ENCODE data around the gene LRIG1.

LRIG1 gene

GRCh38 chr3:66377800-66378199 is 123.0 kb downstream of the LRIG1 start:
- no peak for ATAC-seq (ENCODE audit: low read depth)
- Mint-ChIP-seq H3K9me3 (no peaks in the 10 kb centered on the region), H3K27ac (peak overlapping the region; percentile 39)

GRCh38 chr3:66376568-66376967 is 124.3 kb downstream of the LRIG1 start:
- H3K4me3 Mint-ChIP-seq = no peak overlapping the region
- H3K27me3 Mint-ChIP-seq = no peaks in the 10 kb centered on the region
- H3K27ac Mint-ChIP-seq = peak overlapping the region; percentile 31
- DNase-seq (ENCODE audit: low spot score in 2 of 2) (no peak), ATAC-seq (ENCODE audit: low read depth) (no peak)
- H3K4me1 Mint-ChIP-seq = no peaks in the 10 kb centered on the region
- H3K9me3 Mint-ChIP-seq = no peaks in the 10 kb centered on the region
- H3K36me3 Mint-ChIP-seq = peaks cover 46% of the 10 kb centered on the region

More at GRCh38 chr3:66377800-66378199, 123.0 kb downstream of the LRIG1 start:
- no peaks in the 10 kb centered on the region for H3K27me3 Mint-ChIP-seq
- DNase-seq (ENCODE audit: low spot score in 2 of 2) = no peak
- H3K4me1 Mint-ChIP-seq = no peaks in the 10 kb centered on the region
- no peak overlapping the region for H3K4me3 Mint-ChIP-seq
- H3K36me3 Mint-ChIP-seq = peaks cover 50% of the 10 kb centered on the region

GRCh38 chr3:66372681-66373350 is 128.0 kb downstream of the LRIG1 start:
- Mint-ChIP-seq H3K36me3 (peaks cover 47% of the 10 kb centered on the region), H3K27me3 (no peaks in the 10 kb centered on the region), H3K4me1 (no peaks in the 10 kb centered on the region), H3K4me3 (no peak overlapping the region), H3K27ac (peak overlapping the region; percentile 24), H3K9me3 (no peaks in the 10 kb centered on the region)
- no peak for ATAC-seq (ENCODE audit: low read depth)
- no peak for DNase-seq (ENCODE audit: low spot score in 2 of 2)

- Mint-ChIP-seq H3K27ac (no peak overlapping the region), H3K4me3 (no peak overlapping the region), H3K27me3 (no peaks in the 10 kb centered on the region), H3K4me1 (no peaks in the 10 kb centered on the region), H3K9me3 (no peaks in the 10 kb centered on the region), H3K36me3 (peaks cover 41% of the 10 kb centered on the region)
- no peak for ATAC-seq (ENCODE audit: low read depth)
- DNase-seq (ENCODE audit: low spot score in 2 of 2) = no peak
These were observed 129.4 kb downstream of the LRIG1 start for GRCh38 chr3:66371432-66371831.

GRCh38 chr3:66370179-66370578 is 130.6 kb downstream of the LRIG1 start:
- Mint-ChIP-seq H3K27ac (peak overlapping the region; percentile 58), H3K27me3 (no peaks in the 10 kb centered on the region), H3K4me3 (no peak overlapping the region), H3K9me3 (no peaks in the 10 kb centered on the region), H3K36me3 (peaks cover 32% of the 10 kb centered on the region), H3K4me1 (no peaks in the 10 kb centered on the region)
- no peak for ATAC-seq (ENCODE audit: low read depth)
- DNase-seq (ENCODE audit: low spot score in 2 of 2) = no peak

GRCh38 chr3:66367979-66368378 is 132.8 kb downstream of the LRIG1 start:
- H3K27ac Mint-ChIP-seq = peak overlapping the region; percentile 29
- no peaks in the 10 kb centered on the region for H3K9me3 Mint-ChIP-seq
- no peaks in the 10 kb centered on the region for H3K27me3 Mint-ChIP-seq
- H3K36me3 Mint-ChIP-seq = peaks cover 26% of the 10 kb centered on the region
- H3K4me3 Mint-ChIP-seq = no peak overlapping the region
- ATAC-seq (ENCODE audit: low read depth) (no peak), DNase-seq (ENCODE audit: low spot score in 2 of 2) (no peak)
- no peaks in the 10 kb centered on the region for H3K4me1 Mint-ChIP-seq

GRCh38 chr3:66366747-66367146 is 134.1 kb downstream of the LRIG1 start:
- no peaks in the 10 kb centered on the region for H3K4me1 Mint-ChIP-seq
- ATAC-seq (ENCODE audit: low read depth) = no peak

GRCh38 chr3:66365080-66365479 is 135.7 kb downstream of the LRIG1 start:
- peaks cover 20% of the 10 kb centered on the region for H3K36me3 Mint-ChIP-seq
- ATAC-seq (ENCODE audit: low read depth) (no peak), DNase-seq (ENCODE audit: low spot score in 2 of 2) (no peak)
- no peaks in the 10 kb centered on the region for H3K4me1 Mint-ChIP-seq
- no peak overlapping the region for H3K27ac Mint-ChIP-seq
- no peaks in the 10 kb centered on the region for H3K9me3 Mint-ChIP-seq
- no peaks in the 10 kb centered on the region for H3K27me3 Mint-ChIP-seq
- H3K4me3 Mint-ChIP-seq = no peak overlapping the region

More at GRCh38 chr3:66366747-66367146, 134.1 kb downstream of the LRIG1 start:
- H3K27ac Mint-ChIP-seq = no peak overlapping the region
- no peak overlapping the region for H3K4me3 Mint-ChIP-seq
- peaks cover 28% of the 10 kb centered on the region for H3K36me3 Mint-ChIP-seq
- H3K9me3 Mint-ChIP-seq = no peaks in the 10 kb centered on the region
- no peaks in the 10 kb centered on the region for H3K27me3 Mint-ChIP-seq
- DNase-seq (ENCODE audit: low spot score in 2 of 2) = no peak

GRCh38 chr3:66363148-66363547 is 137.7 kb downstream of the LRIG1 start:
- H3K27me3 Mint-ChIP-seq = no peaks in the 10 kb centered on the region
- peaks cover 9% of the 10 kb centered on the region for H3K36me3 Mint-ChIP-seq
- H3K9me3 Mint-ChIP-seq = no peaks in the 10 kb centered on the region
- no peak overlapping the region for H3K4me3 Mint-ChIP-seq
- no peak for DNase-seq (ENCODE audit: low spot score in 2 of 2)
- H3K4me1 Mint-ChIP-seq = no peaks in the 10 kb centered on the region
- no peak overlapping the region for H3K27ac Mint-ChIP-seq
- no peak for ATAC-seq (ENCODE audit: low read depth)

GRCh38 chr3:66362541-66362941 is 138.3 kb downstream of the LRIG1 start:
- Mint-ChIP-seq H3K4me1 (no peaks in the 10 kb centered on the region), H3K27ac (no peak overlapping the region), H3K4me3 (no peak overlapping the region)

GRCh38 chr3:66361356-66361755 is 139.5 kb downstream of the LRIG1 start:
- DNase-seq (ENCODE audit: low spot score in 2 of 2) (no peak), ATAC-seq (ENCODE audit: low read depth) (no peak)
- H3K4me3 Mint-ChIP-seq = no peak overlapping the region
- no peak overlapping the region for H3K27ac Mint-ChIP-seq
- H3K36me3 Mint-ChIP-seq = peaks cover 8% of the 10 kb centered on the region
- H3K4me1 Mint-ChIP-seq = no peaks in the 10 kb centered on the region
- H3K27me3 Mint-ChIP-seq = no peaks in the 10 kb centered on the region
- H3K9me3 Mint-ChIP-seq = no peaks in the 10 kb centered on the region

More at GRCh38 chr3:66362541-66362941, 138.3 kb downstream of the LRIG1 start:
- DNase-seq (ENCODE audit: low spot score in 2 of 2) (no peak), ATAC-seq (ENCODE audit: low read depth) (no peak)
- Mint-ChIP-seq H3K27me3 (no peaks in the 10 kb centered on the region), H3K9me3 (no peaks in the 10 kb centered on the region), H3K36me3 (peaks cover 9% of the 10 kb centered on the region)

- H3K9me3 Mint-ChIP-seq = no peaks in the 10 kb centered on the region
- H3K4me1 Mint-ChIP-seq = no peaks in the 10 kb centered on the region
- H3K27ac Mint-ChIP-seq = no peak overlapping the region
- no peak overlapping the region for H3K4me3 Mint-ChIP-seq
- H3K27me3 Mint-ChIP-seq = no peaks in the 10 kb centered on the region
- DNase-seq (ENCODE audit: low spot score in 2 of 2) (no peak), ATAC-seq (ENCODE audit: low read depth) (no peak)
- H3K36me3 Mint-ChIP-seq = peaks cover 11% of the 10 kb centered on the region
These were observed 144.8 kb downstream of the LRIG1 start for GRCh38 chr3:66355997-66356396.

- Mint-ChIP-seq H3K4me1 (no peaks in the 10 kb centered on the region), H3K4me3 (no peak overlapping the region), H3K9me3 (no peaks in the 10 kb centered on the region), H3K36me3 (peaks cover 13% of the 10 kb centered on the region), H3K27me3 (no peaks in the 10 kb centered on the region), H3K27ac (no peak overlapping the region)
- ATAC-seq (ENCODE audit: low read depth) (no peak), DNase-seq (ENCODE audit: low spot score in 2 of 2) (no peak)
These were observed 145.4 kb downstream of the LRIG1 start for GRCh38 chr3:66355394-66355793.

GRCh38 chr3:66354001-66354400 is 146.8 kb downstream of the LRIG1 start:
- H3K4me3 Mint-ChIP-seq = no peak overlapping the region
- ATAC-seq (ENCODE audit: low read depth) (no peak), DNase-seq (ENCODE audit: low spot score in 2 of 2) (no peak)
- no peaks in the 10 kb centered on the region for H3K27me3 Mint-ChIP-seq
- no peaks in the 10 kb centered on the region for H3K4me1 Mint-ChIP-seq
- no peak overlapping the region for H3K27ac Mint-ChIP-seq
- no peaks in the 10 kb centered on the region for H3K9me3 Mint-ChIP-seq
- peaks cover 18% of the 10 kb centered on the region for H3K36me3 Mint-ChIP-seq

- H3K36me3 Mint-ChIP-seq = peaks cover 21% of the 10 kb centered on the region
- no peak for DNase-seq (ENCODE audit: low spot score in 2 of 2)
- no peaks in the 10 kb centered on the region for H3K27me3 Mint-ChIP-seq
- no peaks in the 10 kb centered on the region for H3K9me3 Mint-ChIP-seq
- H3K4me3 Mint-ChIP-seq = no peak overlapping the region
- no peak for ATAC-seq (ENCODE audit: low read depth)
- H3K27ac Mint-ChIP-seq = no peak overlapping the region
- H3K4me1 Mint-ChIP-seq = no peaks in the 10 kb centered on the region
These were observed 147.3 kb downstream of the LRIG1 start for GRCh38 chr3:66353530-66353929.

Measured in memory B cell (primary cell).